Uterus (tissue), 4 donors: ENCODE data around the gene ABCC3. TPM values are rescaled to one million over a fixed set of nuclear protein-coding genes. Genes with fewer than 3 reads are reported as not detected.

ENCODE experiments used
- DNase-seq, 2 donors: peaks; one replicate each; pipeline ENCODE4 v3.0.0-alpha.2; 2019 to 2020
- H3K27ac ChIP-seq, 2 donors: fragments of 200-600 bp; sonication (generic); 1 replicate in 1 of 2; 2 replicates in 1 of 2; pipeline ENCODE4 v1.5.1; 2016 to 2018
- H3K27me3 ChIP-seq, 2 donors: fragments of 200-600 bp; sonication (generic); one replicate each; pipeline ENCODE4 v1.5.1; 2018 to 2019; ENCODE audit warnings: control low read depth in 1 of 2
- H3K36me3 ChIP-seq, 2 donors: fragments of 200-600 bp; sonication (generic); one replicate each; pipeline ENCODE4 v1.5.1; 2019; ENCODE audit warnings: control low read depth in 1 of 2
- H3K4me1 ChIP-seq, 2 donors: fragments of 200-600 bp; sonication (generic); one replicate each; pipeline ENCODE4 v1.5.1; 2018 to 2019; ENCODE audit warnings: control low read depth in 1 of 2
- H3K4me3 ChIP-seq, 2 donors: fragments of 200-600 bp; sonication (generic); 1 replicate in 1 of 2; 2 replicates in 1 of 2; pipeline ENCODE4 v1.5.1; 2018 to 2019; ENCODE audit warnings: mild to moderate bottlenecking in 1 of 2
- H3K9me3 ChIP-seq, 2 donors: fragments of 200-600 bp; sonication (generic); one replicate each; pipeline ENCODE4 v1.5.1; 2019; ENCODE audit warnings: control low read depth in 1 of 2
- CTCF ChIP-seq, 4 experiments: fragments of 200-600 bp in 2 of 4; fragments of 450-650 bp in 2 of 4; sonication (generic) in 2 of 4; IDR thresholded peaks; one replicate each; pipeline ENCODE4 v1.5.1; 2016 to 2019; ENCODE audit warnings: antibody characterized with exemption in 4 of 4, mild to moderate bottlenecking in 2 of 4, moderate library complexity in 1 of 4
- POLR2A ChIP-seq, 2 donors: fragments of 450-650 bp; IDR thresholded peaks; one replicate each; pipeline ENCODE4 v1.6.1; 2016; ENCODE audit warnings: antibody characterized with exemption in 2 of 2, mild to moderate bottlenecking in 1 of 2, moderate library complexity in 1 of 2
- intact Hi-C: fragments of 100-400 bp; cut with DNase I; formaldehyde crosslinking; loops from one replicate; pipeline ENCODE4 v1.15.1; 2023; ENCODE audit warnings: low total_unique reads
- small RNA-seq: library from RNA; depleted of rRNA; stranded (forward); fragments of <200 nt; gene quantifications from one replicate; pipeline ENCODE3, GENCODE V24; 2016
- total RNA-seq, 4 donors: library from RNA; depleted of rRNA in 3 of 4; stranded (reverse); fragments of >200 nt in 3 of 4; gene quantifications; one replicate each; pipeline versions ENCODE4 v1.1.0 to v1.2.4, GENCODE V29; 2014 to 2023
- donor health status: DM: yes; HTN: yes; CAD: no.

Gene ABCC3
- total RNA-seq, 4 donors from 2014 or later, result 1.2 to 4.5 (median 2.6) TPM

- H3K27ac ChIP-seq, result no peak overlapping the region
- H3K4me1 ChIP-seq, result peaks cover 0 to 20% of the 10 kb centered on the region in 2 donors
- H3K36me3 ChIP-seq, result no peaks in the 10 kb centered on the region
- intact Hi-C loops, result no loop called here
- H3K4me3 ChIP-seq, result no peak overlapping the region
- no peaks in the 10 kb centered on the region for H3K27me3 ChIP-seq
- H3K9me3 ChIP-seq, result no peaks in the 10 kb centered on the region
- TF ChIP-seq CTCF (IDR thresholded peaks at IDR 0.05) (no peak), POLR2A (IDR thresholded peaks at IDR 0.05) (no peak)
- DNase-seq, result no peak
These were observed 94.4 kb downstream of the ABCC3 start for GRCh38 chr17:50728881-50729765.

- TF ChIP-seq POLR2A (IDR thresholded peaks at IDR 0.05), result no peak
- no peaks in the 10 kb centered on the region for H3K9me3 ChIP-seq
- no peak overlapping the region for H3K27ac ChIP-seq
- intact Hi-C loops, result no loop called here
- H3K4me3 ChIP-seq, result no peak overlapping the region
- H3K27me3 ChIP-seq, result no peaks in the 10 kb centered on the region
- DNase-seq, result no peak
- peaks cover 0 to 14% of the 10 kb centered on the region in 2 donors for H3K4me1 ChIP-seq
- no peaks in the 10 kb centered on the region for H3K36me3 ChIP-seq
These were observed 97.1 kb downstream of the ABCC3 start for GRCh38 chr17:50731575-50732460.

- intact Hi-C loops, result no loop called here
- no peaks in the 10 kb centered on the region for H3K27me3 ChIP-seq
- H3K4me1 ChIP-seq, result peaks cover 0 to 4% of the 10 kb centered on the region in 2 donors
- H3K27ac ChIP-seq, result no peak overlapping the region
- no peak overlapping the region for H3K4me3 ChIP-seq
- H3K9me3 ChIP-seq, result no peaks in the 10 kb centered on the region
- TF ChIP-seq POLR2A (IDR thresholded peaks at IDR 0.05) (no peak), CTCF (IDR thresholded peaks at IDR 0.05) (no peak)
- DNase-seq, result no peak
- H3K36me3 ChIP-seq, result no peaks in the 10 kb centered on the region
These were observed 100.6 kb downstream of the ABCC3 start for GRCh38 chr17:50735287-50735686.

- TF ChIP-seq CTCF (IDR thresholded peaks at IDR 0.05) (no peak), POLR2A (IDR thresholded peaks at IDR 0.05) (no peak)
- H3K4me3 ChIP-seq, result no peak overlapping the region
- DNase-seq, result no peak
- H3K27ac ChIP-seq, result no peak overlapping the region
- no peaks in the 10 kb centered on the region for H3K36me3 ChIP-seq
- H3K4me1 ChIP-seq, result peaks cover 0 to under 1% of the 10 kb centered on the region in 2 donors
- intact Hi-C loops, result no loop called here
- H3K9me3 ChIP-seq, result no peaks in the 10 kb centered on the region
- no peaks in the 10 kb centered on the region for H3K27me3 ChIP-seq
These were observed 102.5 kb downstream of the ABCC3 start for GRCh38 chr17:50737118-50737698.

DNA sequence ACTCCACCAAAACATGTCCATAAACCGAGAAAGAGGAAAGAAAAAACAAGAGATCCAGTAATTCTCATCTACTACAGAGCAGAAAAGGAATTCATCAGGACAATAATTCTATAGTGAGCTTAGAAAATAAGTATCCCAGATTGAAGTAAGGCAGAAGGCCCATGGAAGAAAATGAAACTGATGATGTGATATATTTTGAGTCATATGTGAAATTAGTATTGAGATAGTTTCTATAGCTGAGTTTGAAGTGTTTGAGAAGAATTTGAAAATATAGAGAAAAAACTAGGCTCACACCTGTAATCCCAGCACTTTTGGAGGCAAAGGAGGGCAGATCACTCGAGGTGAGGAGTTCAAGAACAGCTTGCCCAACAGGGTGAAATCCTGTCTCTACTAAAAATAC lies 104.4 kb downstream of the ABCC3 start:
- no peak overlapping the region for H3K4me3 ChIP-seq
- H3K36me3 ChIP-seq, result no peaks in the 10 kb centered on the region
- H3K9me3 ChIP-seq, result no peaks in the 10 kb centered on the region
- intact Hi-C loops, result no loop called here
- no peaks in the 10 kb centered on the region for H3K4me1 ChIP-seq
- H3K27ac ChIP-seq, result no peak overlapping the region
- DNase-seq, result no peak
- no peaks in the 10 kb centered on the region for H3K27me3 ChIP-seq
- TF ChIP-seq POLR2A (IDR thresholded peaks at IDR 0.05) (no peak), CTCF (IDR thresholded peaks at IDR 0.05) (no peak)

Small RNA genes lying within 50 kb of the gene (small RNA-seq; reads per million reads assigned to genes)
- not detected for gene RF00019

Other genes with a start within 250 kb of the ABCC3 start
- gene LRRC59, start 237.4 kb upstream of the ABCC3 start, total RNA-seq, result 10 to 100 TPM; 24.1 to 62.4 (median 47.1) TPM
- 10 to 100 TPM; 16.7 to 60.6 (median 45.7) TPM for gene ACSF2, start 208.7 kb upstream of the ABCC3 start, total RNA-seq
- gene CHAD, start 166.0 kb upstream of the ABCC3 start, total RNA-seq, result not detected
- 10 to 100 TPM; 12.9 to 42.6 (median 30.7) TPM for gene RSAD1, start 156.0 kb upstream of the ABCC3 start, total RNA-seq
- 10 to 100 TPM in 1 of 4 donors, 1 to 10 TPM in 3; 2.7 to 11.5 (median 5.1) TPM for gene MYCBPAP, start 126.4 kb upstream of the ABCC3 start, total RNA-seq
- 10 to 100 TPM in 1 of 4 donors, under 1 TPM in 1, not detected in 2; 0.30 to 41.1 TPM for gene EPN3, start 102.1 kb upstream of the ABCC3 start, total RNA-seq
- 10 to 100 TPM; 39.7 to 57.2 (median 46.2) TPM for gene SPATA20, start 87.7 kb upstream of the ABCC3 start, total RNA-seq
- 10 to 100 TPM in 2 of 4 donors, under 1 TPM in 2; under 0.01 to 28.9 (median 6.0) TPM for gene CACNA1G, start 74.2 kb upstream of the ABCC3 start, total RNA-seq
- 10 to 100 TPM; 15.0 to 58.0 (median 31.3) TPM for gene ANKRD40, start 73.0 kb downstream of the ABCC3 start, total RNA-seq
- gene LUC7L3, start 84.7 kb downstream of the ABCC3 start, total RNA-seq, result 100 to 1,000 TPM in 3 of 4 donors, 10 to 100 TPM in 1; 98.1 to 221 (median 163) TPM
- gene ANKRD40CL, start 132.6 kb downstream of the ABCC3 start, total RNA-seq, result not detected
- 1 to 10 TPM in 1 of 4 donors, under 1 TPM in 1, not detected in 2; 0.73 to 6.0 TPM for gene WFIKKN2, start 200.7 kb downstream of the ABCC3 start, total RNA-seq
- gene TOB1, start 231.5 kb downstream of the ABCC3 start, total RNA-seq, result 10 to 100 TPM; 16.5 to 64.3 (median 27.5) TPM